LoVo (cell line): ENCODE measurements around the gene IFITM5.
"Not testable (repeated sequence)": the region's sequence is repeated elsewhere in the genome, so short reads cannot be mapped to it uniquely, and the experiment has no call there.

Experiments used
- DNase-seq: peaks from one replicate; pipeline ENCODE4 v3.0.0-alpha.2; 2016; ENCODE audit warnings: low spot score

Gene IFITM5

DNA sequence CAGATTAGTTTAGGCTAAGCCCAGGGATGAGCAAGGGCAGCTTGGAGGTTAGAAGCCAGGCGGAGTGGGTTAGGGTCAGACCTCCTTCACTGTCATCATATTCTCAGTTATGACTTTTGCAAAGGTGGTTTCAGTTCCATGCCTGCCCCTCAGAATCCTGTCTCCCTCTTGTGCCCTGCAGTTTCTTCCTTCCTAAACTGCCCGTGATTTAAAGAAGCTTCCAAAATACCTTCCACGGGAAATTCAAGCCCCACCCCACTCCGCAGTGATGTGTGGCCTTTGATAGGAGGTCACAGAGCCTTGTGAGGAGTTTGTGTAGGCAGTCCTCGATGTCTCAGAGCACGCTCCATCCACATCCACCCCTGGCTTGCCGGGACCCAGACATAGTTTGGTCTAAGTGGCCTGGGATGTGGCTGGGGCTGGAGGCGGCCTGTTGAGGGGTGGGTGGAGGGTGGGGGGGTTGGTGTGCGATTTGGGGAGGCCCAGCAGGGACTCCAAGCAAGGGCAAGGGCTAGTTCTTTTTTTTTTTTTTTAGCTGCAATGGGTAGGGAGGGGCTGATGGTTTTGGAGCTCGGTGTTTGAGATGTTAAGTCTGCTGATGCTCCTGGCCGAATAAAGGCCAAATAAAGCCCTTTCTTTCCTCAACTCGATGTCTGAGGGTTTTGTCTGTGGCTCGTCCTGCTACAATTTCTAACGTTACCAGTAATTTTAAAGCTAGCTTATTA, 12.9 kb upstream of the IFITM5 start:
- DNase-seq = no peak

DNA sequence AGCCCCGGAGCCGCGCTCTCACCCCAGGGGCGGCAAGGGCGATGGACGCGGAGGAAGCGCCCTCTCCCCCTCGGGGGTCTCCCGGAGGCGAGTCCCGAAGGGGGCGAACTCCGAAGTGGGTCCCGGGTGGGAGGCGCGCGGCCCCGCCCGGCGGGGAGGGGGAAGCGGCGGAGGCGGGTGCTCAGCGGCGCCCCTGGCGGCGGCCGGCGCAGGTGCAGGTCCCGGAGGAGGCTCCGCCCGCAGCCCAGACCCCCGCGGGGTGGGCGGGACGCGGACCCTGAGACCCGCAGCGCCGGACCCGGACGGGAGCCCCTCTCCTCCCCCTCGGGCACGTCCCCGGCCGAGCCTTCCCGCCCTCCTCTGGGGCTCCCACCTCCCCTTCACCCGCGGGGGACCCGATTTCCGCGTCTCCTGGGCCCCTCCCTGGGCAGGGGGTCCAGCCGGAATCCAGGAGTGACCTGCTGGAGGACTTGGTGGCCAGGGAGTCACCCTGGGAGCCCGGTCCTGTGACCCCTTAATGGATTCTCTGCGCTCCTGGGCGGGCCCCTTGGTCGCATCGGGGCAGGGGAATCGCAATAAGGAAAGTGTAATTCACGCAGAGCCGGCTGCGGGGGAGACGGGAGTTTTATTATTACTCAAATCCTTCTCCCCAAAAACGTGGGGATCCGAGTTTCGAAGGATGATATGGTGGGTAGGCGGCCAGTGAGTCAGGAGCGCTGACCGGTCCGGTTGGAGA, 11.9 kb upstream of the IFITM5 start:
- DNase-seq = not testable (repeated sequence)

DNA sequence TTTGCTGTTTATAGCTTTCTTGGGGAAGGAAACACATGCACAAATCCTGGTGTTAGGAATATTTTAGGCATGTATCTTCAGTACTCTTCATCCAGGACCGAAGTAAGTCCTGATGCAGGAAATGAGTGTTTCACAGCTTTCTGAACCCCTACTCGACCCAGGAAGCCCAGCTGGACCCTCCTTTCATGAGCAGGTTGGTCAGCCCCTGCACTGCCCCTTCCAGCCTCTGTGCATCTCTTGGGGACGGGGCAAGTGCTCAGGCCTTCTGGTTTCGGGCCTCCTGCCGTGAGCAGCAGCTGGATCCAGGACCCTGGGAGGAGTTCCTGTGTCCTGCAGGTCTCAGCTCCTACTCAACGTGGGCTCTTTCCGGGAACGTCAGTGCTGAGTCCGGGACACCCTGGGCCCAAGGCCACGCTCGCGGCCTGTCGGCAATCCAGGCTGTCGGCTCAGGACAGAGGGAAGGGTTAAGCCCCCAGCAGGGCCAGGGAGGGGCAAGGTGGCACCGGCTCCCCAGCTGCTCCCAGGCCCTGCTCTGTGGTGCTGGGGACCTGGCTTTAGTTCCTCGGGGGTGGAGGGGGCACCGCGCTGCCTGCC, 10.8 kb upstream of the IFITM5 start:
- not testable (repeated sequence) for DNase-seq

DNA sequence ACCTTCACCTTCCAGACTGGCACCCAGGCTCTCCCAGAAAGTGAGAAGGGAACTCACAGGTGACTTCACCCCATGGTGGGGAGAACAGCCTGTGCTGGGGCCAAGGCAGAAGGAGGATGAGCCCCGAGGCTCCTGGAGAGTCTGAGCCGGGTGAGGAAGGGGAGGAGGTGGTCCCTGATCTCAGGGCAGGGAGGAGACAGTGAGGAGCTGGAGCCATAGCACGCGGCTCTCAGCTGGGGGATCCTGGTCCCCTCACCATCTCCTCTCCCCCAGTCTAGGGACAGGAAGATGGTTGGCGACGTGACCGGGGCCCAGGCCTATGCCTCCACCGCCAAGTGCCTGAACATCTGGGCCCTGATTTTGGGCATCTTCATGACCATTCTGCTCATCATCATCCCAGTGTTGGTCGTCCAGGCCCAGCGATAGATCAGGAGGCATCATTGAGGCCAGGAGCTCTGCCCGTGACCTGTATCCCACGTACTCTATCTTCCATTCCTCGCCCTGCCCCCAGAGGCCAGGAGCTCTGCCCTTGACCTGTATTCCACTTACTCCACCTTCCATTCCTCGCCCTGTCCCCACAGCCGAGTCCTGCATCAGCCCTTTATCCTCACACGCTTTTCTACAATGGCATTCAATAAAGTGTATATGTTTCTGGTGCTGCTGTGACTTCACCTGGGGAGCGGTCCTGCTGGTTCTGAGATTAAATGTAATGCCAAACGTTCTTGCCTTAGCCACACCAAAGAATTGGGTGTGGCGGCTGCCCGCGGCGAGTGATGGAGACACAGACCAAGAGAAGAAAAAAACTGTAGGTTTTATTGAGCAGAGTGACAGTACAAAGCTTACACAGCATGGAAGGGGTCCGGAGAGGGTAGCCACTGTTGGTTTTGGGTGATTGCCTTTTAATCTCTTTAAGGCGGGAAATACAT, 9.7 kb upstream of the IFITM5 start:
- DNase-seq = peak; percentile 75

DNA sequence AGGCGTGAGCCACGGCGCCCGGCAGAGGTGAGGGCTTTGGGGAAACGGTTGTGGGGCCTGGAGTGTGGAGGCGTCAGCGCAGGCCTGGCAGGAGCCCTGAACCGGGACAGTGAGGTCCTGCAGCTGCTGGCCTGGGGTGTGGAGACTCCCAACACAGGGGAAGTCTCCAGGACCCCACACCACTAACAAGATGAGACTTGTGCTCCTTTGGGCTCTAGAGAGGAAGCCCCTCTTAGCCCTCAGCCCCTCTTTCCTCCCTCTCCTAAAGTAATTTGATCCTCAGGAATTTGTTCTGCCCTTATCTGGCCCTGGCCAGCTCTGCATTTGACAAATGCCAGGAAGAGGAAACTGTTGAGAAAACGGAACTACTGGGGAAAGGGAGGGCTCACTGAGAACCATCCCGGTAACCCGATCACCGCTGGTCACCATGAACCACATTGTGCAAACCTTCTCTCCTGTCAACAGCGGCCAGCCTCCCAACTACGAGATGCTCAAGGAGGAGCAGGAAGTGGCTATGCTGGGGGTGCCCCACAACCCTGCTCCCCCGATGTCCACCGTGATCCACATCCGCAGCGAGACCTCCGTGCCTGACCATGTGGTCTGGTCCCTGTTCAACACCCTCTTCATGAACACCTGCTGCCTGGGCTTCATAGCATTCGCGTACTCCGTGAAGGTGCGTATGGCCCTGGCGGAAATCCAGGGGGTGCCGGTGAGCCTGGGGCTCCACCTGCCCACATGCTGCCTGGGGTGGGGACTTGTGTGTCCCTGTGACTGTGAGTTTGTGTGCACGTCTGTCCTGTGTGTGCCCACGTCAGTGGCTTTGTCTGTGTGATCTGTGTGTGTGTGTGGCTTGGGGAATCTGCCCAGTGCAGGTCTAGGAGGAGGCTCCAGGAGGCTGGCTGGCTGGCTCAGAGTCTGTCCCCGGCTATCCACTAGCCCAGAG, 8.7 kb upstream of the IFITM5 start, which contains the start of gene IFITM2:
Gene IFITM2, plus strand, starts transcription at position 51 of the 943 bp plus-strand sequence. Its CDS starts 377 bp downstream, at position 428.
- DNase-seq = not testable (repeated sequence)

DNA sequence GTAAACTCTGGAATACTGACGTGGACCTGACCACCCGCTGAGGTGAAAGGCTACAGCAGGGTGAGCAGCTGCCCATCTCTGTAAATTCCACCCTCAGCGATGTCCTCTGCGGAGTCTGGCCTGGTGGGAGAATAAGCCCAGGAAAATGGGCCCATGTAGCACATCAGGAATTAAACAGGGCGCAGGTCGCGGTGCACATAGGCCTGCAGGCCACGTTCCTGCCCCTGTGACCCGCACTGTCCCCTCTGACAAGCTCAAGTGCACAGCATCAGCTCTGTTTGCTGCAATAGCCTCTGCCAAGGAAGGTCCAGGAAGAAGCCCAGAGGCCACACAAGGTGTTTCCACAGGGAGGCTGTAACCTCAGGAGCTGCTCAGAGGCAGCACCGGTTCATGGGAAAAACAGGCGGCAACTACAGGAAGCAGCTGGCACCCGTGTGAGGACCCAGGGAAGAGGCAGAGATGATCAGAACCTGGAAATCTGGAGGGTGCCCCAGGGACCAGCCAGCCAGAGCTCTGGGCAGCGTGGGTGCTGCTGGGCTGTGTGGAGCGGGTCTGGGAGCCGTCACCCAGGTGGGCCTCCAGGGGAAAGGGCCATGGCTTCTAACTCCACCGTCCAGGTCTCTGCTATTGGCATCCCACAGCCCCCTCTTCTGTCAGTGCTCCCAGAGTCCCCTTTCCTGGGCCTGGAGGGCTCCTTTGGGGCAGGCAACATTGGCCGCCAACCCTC, 7.5 kb upstream of the IFITM5 start:
- no peak for DNase-seq

DNA sequence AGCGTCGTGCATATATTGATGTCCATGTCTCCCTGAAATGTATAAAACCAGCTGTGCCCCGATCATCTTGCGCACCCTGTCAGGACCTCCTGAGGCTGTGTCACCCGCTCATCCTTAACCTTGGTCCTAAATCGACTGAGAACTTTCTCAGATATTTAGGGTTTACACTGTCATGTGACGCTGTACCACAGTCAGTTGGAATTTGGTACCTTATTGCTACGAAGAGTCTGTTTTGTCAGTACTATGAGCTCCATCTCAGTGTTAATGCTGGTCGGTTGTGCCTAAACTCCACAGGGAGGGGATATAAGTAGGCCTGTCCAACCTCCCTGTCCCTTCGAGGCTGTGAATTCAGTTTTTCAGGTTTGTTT, 6.5 kb upstream of the IFITM5 start:
- no peak for DNase-seq

DNA sequence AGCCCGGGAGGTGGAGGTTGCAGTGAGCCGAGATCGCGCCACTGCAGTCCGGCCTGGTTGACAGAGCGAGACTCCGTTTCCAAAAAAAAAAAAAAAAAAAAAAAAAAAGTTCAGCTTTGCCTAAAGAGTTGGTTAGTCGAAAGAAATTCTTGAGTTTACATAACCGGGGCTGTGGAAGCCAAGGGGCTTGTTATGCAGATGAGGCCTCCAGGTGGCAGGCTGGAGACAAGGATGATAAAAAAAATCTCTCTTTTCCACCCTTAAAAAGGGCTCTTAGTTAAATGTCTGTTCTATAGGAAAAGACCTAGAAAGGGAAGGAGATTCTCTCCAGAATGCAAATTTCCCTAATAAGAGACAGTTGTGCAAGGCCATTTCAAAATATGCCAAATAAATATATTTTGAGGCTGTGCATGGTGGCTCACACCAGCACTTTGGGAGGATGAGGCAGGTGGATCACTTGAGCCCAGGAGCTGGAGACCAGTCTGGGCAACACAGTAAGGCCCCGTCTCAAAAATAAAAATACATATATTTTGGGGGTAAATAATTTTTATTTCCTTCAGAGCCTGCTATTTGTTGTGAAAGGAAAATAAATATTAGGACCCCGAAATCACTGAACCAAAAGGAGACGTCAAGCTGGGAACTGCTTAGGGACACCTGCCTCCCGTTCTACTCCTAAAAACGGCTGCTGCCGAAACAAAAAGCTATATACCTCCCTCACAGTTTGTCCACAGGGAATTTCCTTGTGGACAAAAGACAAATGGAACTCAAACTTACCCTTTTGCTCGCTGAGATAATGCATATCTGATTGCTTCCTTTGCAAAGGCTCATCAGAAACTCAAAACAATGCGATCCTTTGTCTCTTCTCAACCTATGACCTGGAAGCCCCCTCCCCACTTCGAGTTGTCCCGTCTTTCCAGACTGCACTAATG, 5.9 kb upstream of the IFITM5 start:
- DNase-seq = peak; percentile 54

DNA sequence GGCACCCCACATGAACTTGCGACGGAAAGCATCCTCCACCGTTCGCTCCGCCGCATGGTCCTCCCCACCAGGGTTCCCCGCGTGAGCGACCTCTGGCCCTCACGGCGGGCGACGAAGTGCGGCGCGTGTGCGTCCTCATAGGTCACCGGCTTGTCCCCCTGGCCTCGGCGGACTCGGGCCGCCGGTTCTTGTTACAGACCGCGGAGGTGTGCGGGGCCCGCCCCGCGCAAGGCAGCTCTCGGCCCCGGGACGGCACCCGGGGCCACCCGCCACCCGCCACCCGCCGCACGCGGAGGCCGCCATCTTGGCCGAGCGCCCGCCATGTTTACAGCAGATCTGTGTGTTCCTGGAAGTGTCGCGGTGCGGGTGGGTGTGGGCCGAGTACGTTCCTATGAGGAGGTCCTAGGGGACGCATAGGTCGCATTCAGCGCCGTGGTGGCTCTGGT, 4.8 kb upstream of the IFITM5 start:
- DNase-seq = no peak

DNA sequence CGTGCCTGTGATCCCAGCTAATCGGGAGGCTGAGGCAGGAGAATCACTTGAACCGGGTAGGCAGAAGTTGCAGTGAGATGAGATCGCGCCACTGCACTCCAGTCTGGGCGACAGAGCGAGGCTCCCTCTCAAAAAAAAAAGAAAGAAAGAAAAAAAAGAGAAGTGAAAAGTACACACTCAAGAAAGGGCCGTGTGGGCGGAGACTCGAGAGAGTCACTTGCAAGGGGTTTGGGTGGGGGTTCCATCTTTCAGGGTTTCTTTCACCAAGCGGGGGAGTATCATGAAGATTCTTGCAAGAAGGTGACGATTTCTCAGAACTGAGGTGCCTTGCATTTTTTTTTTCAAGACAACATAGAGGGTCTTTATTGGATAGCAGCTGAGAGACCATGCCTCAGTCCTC, 4.0 kb upstream of the IFITM5 start:
- DNase-seq = no peak

DNA sequence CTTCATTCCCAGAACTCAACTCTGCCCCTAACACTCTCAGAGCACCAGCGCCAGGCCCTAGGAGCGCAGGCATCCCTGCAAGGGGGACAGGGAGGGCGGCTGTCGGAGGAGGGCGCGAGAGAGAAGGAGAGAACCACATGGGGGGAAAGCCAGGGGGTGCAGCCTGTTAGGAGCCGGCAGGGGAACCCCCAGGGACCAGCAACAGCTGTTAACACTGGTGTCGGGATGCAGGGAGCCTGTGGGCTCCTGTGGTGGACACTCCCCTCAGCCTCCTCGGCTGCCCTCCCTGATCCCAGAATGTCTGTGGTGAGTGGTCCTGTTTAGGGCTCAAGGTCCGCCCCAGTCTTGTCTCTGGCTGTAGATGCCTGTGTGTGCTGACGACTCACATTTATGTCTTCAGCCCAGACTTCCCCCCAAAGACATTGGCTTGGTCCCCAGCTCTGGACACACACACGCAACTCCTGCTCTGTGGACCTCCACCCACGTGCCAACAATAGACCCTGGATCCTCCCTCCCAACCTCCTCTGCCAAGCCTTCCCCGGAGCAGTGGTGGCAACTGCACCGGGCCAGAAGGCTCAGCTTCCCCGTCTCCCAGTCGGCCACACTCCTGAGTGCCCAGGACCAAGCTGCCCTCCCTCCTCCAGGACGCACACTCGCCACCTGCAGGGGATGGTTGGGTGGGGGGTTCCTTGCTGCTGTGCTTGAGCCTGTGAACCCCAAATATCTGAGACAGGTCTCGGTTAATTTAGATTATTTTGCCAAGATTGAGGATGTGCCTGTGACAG, 817 bp upstream of the IFITM5 start:
- no peak for DNase-seq

DNA sequence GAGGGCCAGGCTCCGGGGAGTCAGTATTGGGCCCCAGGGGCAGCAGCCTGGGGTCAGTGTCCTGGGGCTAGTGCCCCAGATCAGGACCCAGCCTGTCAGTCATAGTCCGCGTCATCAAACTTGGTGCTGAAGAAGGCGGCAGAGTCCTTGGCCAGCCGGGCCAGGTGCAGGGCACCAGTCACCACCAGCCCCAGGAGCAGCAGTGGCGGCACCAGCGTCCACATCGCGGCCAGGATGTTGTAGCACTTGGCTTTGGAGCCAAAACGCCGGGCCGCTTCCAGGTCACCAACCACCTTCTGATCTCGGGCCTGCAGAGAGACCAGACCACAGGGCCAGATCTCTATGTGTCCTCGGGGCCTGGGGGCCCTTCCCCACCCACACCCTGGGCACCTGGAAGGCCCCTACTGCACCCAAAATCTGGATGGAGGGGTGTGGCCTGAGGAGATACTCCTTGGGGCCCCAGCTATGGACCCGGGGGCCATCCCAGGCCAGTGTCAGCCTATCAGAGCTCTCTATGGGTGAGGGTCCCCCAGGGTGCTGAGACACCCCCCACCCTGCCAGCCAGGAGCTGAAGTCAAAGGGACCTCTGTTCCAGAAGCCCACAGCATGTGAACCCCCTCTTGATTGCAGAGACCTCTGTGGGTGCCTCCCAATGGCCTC, 790 bp downstream of the IFITM5 start:
- no peak for DNase-seq

DNA sequence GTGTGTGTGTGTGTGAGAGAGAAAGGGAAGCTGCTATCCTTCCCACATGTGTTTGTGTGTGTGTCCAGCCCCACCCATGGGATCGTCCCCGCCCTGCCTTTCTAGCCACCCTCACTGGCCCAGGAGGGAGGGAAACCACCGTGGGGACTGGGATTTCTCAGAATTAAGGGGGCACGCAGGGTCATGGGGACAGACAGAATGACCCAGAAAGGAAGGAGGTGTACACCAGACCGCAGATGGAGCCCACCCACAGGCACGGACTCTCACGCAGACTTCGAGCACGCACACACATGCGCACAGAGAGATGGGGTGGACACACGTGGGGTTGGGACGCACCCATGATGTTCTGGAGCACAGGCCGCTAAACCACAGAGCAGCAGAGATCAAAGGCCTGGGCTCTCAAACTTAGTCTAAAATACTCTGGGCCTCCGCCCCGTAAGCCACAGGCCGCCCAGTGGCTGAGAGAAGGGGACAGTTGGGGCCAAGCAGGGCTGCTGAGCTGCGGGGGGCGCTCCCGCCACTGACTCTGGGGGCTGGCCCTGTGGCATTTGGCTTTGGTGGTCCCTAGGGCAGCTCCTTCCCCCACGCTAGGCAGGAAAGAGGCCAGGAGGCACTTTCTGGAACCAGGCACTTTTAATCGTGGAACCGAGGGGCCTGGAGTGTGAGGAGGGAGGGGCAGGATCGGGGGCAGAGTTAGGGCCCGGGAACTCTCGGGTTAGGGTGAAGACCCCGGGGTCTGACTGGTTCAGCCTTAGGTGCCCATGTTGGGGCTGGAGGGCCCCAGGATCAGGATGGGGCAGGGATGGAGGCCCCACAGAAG, 1.5 kb downstream of the IFITM5 start:
- DNase-seq = no peak

DNA sequence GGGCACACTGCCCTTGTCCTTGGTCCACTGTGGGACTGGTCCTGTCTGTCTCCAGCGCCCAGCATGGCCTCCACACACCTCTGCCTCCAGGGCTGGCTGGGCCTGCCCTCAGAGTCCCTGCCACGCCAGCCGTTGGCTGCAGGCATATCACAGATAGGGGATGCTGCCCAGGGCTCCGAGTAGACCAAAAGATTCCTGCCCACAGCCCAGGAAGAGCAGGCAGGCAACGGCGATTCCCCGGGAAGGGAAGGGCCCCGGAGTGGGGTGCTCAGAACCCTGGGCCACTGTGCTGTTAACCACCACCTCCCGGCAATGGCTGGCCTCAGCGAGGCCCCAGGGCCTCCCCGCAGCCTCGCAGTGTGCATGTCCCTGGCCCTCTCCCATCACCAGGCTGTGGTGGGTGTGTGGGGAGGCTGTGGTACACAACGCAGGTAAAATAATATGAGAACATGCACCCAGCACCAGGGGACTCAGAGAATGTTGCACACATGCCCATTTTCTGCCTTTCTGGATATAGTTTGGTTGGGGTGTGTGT, 2.2 kb downstream of the IFITM5 start:
- DNase-seq = no peak

DNA sequence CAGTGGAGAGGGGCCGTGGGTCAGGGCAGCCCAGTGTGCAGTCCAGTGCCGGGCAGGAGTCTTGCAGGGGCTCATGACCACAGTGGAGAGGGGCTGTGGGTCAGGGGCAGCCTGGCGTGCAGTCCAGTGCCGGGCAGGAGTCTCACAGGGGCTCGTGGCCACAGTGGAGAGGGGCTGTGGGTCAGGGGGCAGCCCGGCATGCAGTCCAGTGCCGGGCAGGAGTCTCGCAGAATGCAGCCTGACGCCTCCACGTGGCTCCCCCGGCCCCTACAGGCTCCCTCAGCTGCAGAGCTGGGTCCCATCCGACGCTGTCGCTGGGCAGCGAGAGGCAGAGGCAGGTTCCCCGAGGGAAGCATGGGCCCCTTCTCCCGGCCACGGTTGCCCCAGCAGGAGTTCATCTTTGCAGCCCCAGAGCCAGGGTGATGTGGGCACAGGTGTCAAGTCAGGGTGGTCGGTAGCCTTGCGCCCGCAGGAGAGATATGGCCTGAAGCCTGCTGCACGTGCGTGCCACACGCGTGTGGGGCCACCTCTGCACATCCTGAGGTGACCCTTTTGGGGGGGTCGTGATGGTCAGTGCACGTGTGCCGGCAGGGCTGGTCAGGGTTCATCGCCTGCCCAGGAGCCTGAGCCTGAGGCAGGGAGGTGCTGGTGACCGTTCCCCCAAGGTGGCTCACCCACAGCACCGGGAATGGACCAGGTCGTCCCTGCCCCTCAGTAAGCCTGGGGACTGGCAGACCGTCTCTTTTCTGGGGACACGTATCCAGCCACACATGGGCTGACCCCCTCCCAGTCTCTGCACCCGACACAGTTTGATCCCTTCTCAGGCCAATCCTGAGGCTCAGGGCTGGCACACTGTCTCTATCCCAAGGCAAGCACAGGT, 2.9 kb downstream of the IFITM5 start:
- no peak for DNase-seq
